GM18505 (cell line): ENCODE data around the gene PANK2.
"Not testable (repeated sequence)": the region's sequence is repeated elsewhere in the genome, so short reads cannot be mapped to it uniquely, and the experiment has no call there.

Experiments used
- ATAC-seq: cut with Tn5 transposase; IDR thresholded peaks from one replicate; pipeline ENCODE4 v1.9.1; 2021; ENCODE audit not compliant: unreplicated experiment
- POLR2A ChIP-seq: IDR thresholded peaks from 4 replicates; pipeline ENCODE4 v1.6.1; 2011; ENCODE audit warnings: borderline replicate concordance; ENCODE audit not compliant: insufficient read depth, insufficient read length; ENCODE audit errors: extremely low read depth

Gene PANK2

GRCh38 chr20:3885715-3886114, 3.5 kb upstream of the PANK2 start:
- no peak for TF ChIP-seq POLR2A
- no peak for ATAC-seq

GRCh38 chr20:3887876-3888620, 1.1 kb upstream of the PANK2 start:
- no peak for ATAC-seq
- no peak for TF ChIP-seq POLR2A

GRCh38 chr20:3889489-3890397, 556 bp downstream of the PANK2 start:
- peak; percentile 22 for ATAC-seq
- TF ChIP-seq POLR2A, result no peak

GRCh38 chr20:3890398-3890751, 1.2 kb downstream of the PANK2 start:
- ATAC-seq, result no peak
- TF ChIP-seq POLR2A, result no peak

- TF ChIP-seq POLR2A, result no peak
- ATAC-seq, result no peak
These were observed 2.1 kb downstream of the PANK2 start for GRCh38 chr20:3890999-3891929.

- no peak for TF ChIP-seq POLR2A
- no peak for ATAC-seq
These were observed 5.6 kb downstream of the PANK2 start for GRCh38 chr20:3894796-3895195.

- ATAC-seq, result no peak
These were observed 7.1 kb downstream of the PANK2 start for GRCh38 chr20:3896302-3896701.

GRCh38 chr20:3896853-3897583, 7.8 kb downstream of the PANK2 start:
- ATAC-seq, result no peak
- TF ChIP-seq POLR2A, result no peak

More at GRCh38 chr20:3896302-3896701, 7.1 kb downstream of the PANK2 start:
- TF ChIP-seq POLR2A, result no peak

- ATAC-seq, result not testable (repeated sequence)
These were observed 9.0 kb downstream of the PANK2 start for GRCh38 chr20:3898181-3898580.

- ATAC-seq, result no peak
- TF ChIP-seq POLR2A, result no peak
These were observed 9.5 kb downstream of the PANK2 start for GRCh38 chr20:3898639-3899038.

- no peak for TF ChIP-seq POLR2A
- no peak for ATAC-seq
These were observed 11.0 kb downstream of the PANK2 start for GRCh38 chr20:3900187-3900604.

GRCh38 chr20:3901028-3901705, 12.0 kb downstream of the PANK2 start:
- TF ChIP-seq POLR2A, result no peak
- no peak for ATAC-seq
